ENCODE data around the gene PNPLA8. TPM values are rescaled to one million over a fixed set of nuclear protein-coding genes. Genes with fewer than 3 reads are reported as not detected.
A peak's percentile ranks its signal among the peaks of the same experiment; 100 is the strongest.

PNPLA8 gene
- total RNA-seq, 1 donor from 2014 or later: 23.1 TPM

DNA sequence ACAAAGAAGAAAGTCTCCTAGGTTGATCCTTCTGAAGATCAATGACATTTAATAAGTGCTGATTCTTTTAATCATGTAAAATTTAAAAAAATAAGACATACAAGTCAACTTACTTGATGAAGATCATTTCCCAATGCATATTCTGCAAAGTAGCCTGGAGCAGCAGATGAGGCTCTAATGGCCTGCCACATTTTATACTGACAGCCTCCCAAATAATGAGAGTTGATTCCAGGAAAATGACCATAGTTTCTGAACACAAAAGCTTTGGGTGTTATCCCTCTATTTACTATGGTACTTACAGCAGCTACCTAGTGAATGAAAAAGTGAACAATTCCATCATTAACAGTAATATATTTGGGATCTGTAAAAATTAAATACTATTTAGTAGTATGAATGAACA is 38.3 kb downstream of the PNPLA8 start:
- H3K9ac ChIP-seq (ENCODE audit: low read length): no peak overlapping the region
- no peaks in the 10 kb centered on the region for H3K27me3 Mint-ChIP-seq (ENCODE audit: low read depth, unreplicated experiment)
- H3K27ac ChIP-seq (ENCODE audit: low read depth, low read length): no peak overlapping the region
- no peak overlapping the region for H3K4me3 ChIP-seq (ENCODE audit: insufficient read depth, low read depth, low read length)
- no peaks in the 10 kb centered on the region for H3K9me3 ChIP-seq (ENCODE audit: insufficient read depth, low read depth, low read length)
- H3K4me2 ChIP-seq (ENCODE audit: low read length): no peak overlapping the region
- FAIRE-seq (no peak), DNase-seq (ENCODE audit: low read depth) (no peak)
- H3K27me3 ChIP-seq (ENCODE audit: insufficient read depth, low read length): no peaks in the 10 kb centered on the region
- H3K79me2 ChIP-seq (ENCODE audit: insufficient read depth, low read length): no peaks in the 10 kb centered on the region
- H3K36me3 Mint-ChIP-seq (ENCODE audit: low read depth, unreplicated experiment): peaks cover 4% of the 10 kb centered on the region
- no peaks in the 10 kb centered on the region for H4K20me1 ChIP-seq (ENCODE audit: insufficient read depth, low read length)
- H3K9me3 Mint-ChIP-seq (ENCODE audit: unreplicated experiment): no peaks in the 10 kb centered on the region
- no peaks in the 10 kb centered on the region for H3K36me3 ChIP-seq (ENCODE audit: insufficient read depth, low read length)
- H3K4me1 ChIP-seq (ENCODE audit: insufficient read depth, low read length): no peaks in the 10 kb centered on the region
- peaks cover 11% of the 10 kb centered on the region for H3K4me1 Mint-ChIP-seq (ENCODE audit: low read depth, unreplicated experiment)
- H3K27ac Mint-ChIP-seq (ENCODE audit: unreplicated experiment): no peak overlapping the region
- TF ChIP-seq, protein P1, sequence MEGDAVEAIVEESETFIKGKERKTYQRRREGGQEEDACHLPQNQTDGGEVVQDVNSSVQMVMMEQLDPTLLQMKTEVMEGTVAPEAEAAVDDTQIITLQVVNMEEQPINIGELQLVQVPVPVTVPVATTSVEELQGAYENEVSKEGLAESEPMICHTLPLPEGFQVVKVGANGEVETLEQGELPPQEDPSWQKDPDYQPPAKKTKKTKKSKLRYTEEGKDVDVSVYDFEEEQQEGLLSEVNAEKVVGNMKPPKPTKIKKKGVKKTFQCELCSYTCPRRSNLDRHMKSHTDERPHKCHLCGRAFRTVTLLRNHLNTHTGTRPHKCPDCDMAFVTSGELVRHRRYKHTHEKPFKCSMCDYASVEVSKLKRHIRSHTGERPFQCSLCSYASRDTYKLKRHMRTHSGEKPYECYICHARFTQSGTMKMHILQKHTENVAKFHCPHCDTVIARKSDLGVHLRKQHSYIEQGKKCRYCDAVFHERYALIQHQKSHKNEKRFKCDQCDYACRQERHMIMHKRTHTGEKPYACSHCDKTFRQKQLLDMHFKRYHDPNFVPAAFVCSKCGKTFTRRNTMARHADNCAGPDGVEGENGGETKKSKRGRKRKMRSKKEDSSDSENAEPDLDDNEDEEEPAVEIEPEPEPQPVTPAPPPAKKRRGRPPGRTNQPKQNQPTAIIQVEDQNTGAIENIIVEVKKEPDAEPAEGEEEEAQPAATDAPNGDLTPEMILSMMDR (IDR thresholded peaks at IDR 0.05; ENCODE audit: insufficient read depth, low read depth, low read length): no peak
- H2AFZ ChIP-seq (ENCODE audit: low read depth, low read length): no peak overlapping the region
- no peak overlapping the region for H3K4me3 Mint-ChIP-seq (ENCODE audit: unreplicated experiment)

DNA sequence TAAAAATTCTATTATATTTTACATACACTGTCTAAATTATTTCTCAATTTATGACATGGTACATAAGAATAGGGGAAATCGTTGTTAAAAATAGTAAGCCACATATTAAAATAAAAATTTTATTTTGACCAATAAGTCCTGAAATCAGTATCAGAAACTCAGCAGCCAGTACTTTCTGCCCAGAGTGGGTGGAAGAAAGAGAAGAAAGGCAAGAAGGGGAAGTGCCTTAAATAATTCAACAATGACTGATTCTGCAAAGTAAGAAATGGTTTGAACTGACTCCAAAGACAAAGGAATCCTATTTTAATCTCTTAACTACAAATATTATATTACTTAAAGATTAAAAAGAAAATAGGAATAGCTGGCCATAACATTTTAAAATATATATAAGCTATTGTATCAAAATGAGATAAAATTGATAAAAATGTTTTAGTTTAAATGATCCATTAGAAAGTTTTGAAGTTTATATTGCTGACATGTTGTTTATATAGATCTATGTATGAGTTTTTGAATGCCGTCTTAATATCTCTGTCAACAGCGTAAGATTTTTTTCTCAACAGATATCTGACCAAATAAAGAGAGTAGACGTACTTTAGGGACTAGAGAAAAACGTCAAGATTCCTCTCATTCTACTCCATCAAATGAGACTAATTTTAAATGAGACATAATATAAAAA is 39.5 kb downstream of the PNPLA8 start:
- Histone ChIP-seq H3K9me3 (ENCODE audit: insufficient read depth, low read depth, low read length) (no peaks in the 10 kb centered on the region), H3K9ac (ENCODE audit: low read length) (no peak overlapping the region), H3K27me3 (ENCODE audit: insufficient read depth, low read length) (no peaks in the 10 kb centered on the region), H3K4me2 (ENCODE audit: low read length) (no peak overlapping the region), H3K79me2 (ENCODE audit: insufficient read depth, low read length) (no peaks in the 10 kb centered on the region), H3K4me1 (ENCODE audit: insufficient read depth, low read length) (no peaks in the 10 kb centered on the region), H4K20me1 (ENCODE audit: insufficient read depth, low read length) (no peaks in the 10 kb centered on the region), H2AFZ (ENCODE audit: low read depth, low read length) (no peak overlapping the region), H3K36me3 (ENCODE audit: insufficient read depth, low read length) (no peaks in the 10 kb centered on the region), H3K4me3 (ENCODE audit: insufficient read depth, low read depth, low read length) (no peak overlapping the region), H3K27ac (ENCODE audit: low read depth, low read length) (no peak overlapping the region)
- no peaks in the 10 kb centered on the region for H3K27me3 Mint-ChIP-seq (ENCODE audit: low read depth, unreplicated experiment)
- FAIRE-seq: no peak
- TF ChIP-seq, protein P1 (IDR thresholded peaks at IDR 0.05; ENCODE audit: insufficient read depth, low read depth, low read length): no peak
- TF ChIP-seq EZH2 (IDR thresholded peaks at IDR 0.05; ENCODE audit: insufficient read depth, low read length): no peak
- peak; percentile 68 for DNase-seq (ENCODE audit: low read depth)
- peaks cover 8% of the 10 kb centered on the region for H3K36me3 Mint-ChIP-seq (ENCODE audit: low read depth, unreplicated experiment)
- H3K4me3 Mint-ChIP-seq (ENCODE audit: unreplicated experiment): no peak overlapping the region
- H3K4me1 Mint-ChIP-seq (ENCODE audit: low read depth, unreplicated experiment): peaks cover 11% of the 10 kb centered on the region
- H3K27ac Mint-ChIP-seq (ENCODE audit: unreplicated experiment): no peak overlapping the region
- H3K9me3 Mint-ChIP-seq (ENCODE audit: unreplicated experiment): no peaks in the 10 kb centered on the region

DNA sequence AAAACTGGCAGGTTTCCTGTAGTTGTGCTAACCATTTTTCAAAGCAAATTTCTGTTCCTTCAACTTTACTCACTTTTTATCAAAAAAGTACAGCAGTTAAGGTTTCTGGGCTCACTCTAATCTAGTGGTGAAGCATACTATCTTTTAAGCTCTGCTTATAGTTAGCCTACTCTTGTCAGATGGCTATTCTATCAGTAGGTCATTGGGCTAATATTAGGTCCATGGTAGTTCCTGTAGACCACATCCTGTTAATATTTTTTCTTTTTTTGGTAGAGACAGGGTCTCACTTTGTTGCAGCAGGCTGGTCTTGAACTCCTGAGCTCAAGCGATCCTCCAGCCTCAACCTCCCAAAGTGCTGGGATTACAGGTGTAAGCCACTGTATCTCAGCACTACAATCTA is 41.8 kb downstream of the PNPLA8 start:
- Histone ChIP-seq H3K4me1 (ENCODE audit: insufficient read depth, low read length) (no peaks in the 10 kb centered on the region), H3K9me3 (ENCODE audit: insufficient read depth, low read depth, low read length) (no peaks in the 10 kb centered on the region), H3K27me3 (ENCODE audit: insufficient read depth, low read length) (no peaks in the 10 kb centered on the region), H3K27ac (ENCODE audit: low read depth, low read length) (no peak overlapping the region), H3K4me2 (ENCODE audit: low read length) (no peak overlapping the region), H3K4me3 (ENCODE audit: insufficient read depth, low read depth, low read length) (no peak overlapping the region), H3K36me3 (ENCODE audit: insufficient read depth, low read length) (no peaks in the 10 kb centered on the region), H2AFZ (ENCODE audit: low read depth, low read length) (no peak overlapping the region), H3K79me2 (ENCODE audit: insufficient read depth, low read length) (no peaks in the 10 kb centered on the region), H3K9ac (ENCODE audit: low read length) (no peak overlapping the region), H4K20me1 (ENCODE audit: insufficient read depth, low read length) (no peaks in the 10 kb centered on the region)
- H3K27ac Mint-ChIP-seq (ENCODE audit: unreplicated experiment): no peak overlapping the region
- FAIRE-seq (no peak), DNase-seq (ENCODE audit: low read depth) (no peak)
- no peak for TF ChIP-seq EZH2 (IDR thresholded peaks at IDR 0.05; ENCODE audit: insufficient read depth, low read length)
- TF ChIP-seq, protein P1 (IDR thresholded peaks at IDR 0.05; ENCODE audit: insufficient read depth, low read depth, low read length): no peak
- no peaks in the 10 kb centered on the region for H3K9me3 Mint-ChIP-seq (ENCODE audit: unreplicated experiment)
- no peak overlapping the region for H3K4me3 Mint-ChIP-seq (ENCODE audit: unreplicated experiment)
- H3K36me3 Mint-ChIP-seq (ENCODE audit: low read depth, unreplicated experiment): peaks cover 6% of the 10 kb centered on the region
- H3K4me1 Mint-ChIP-seq (ENCODE audit: low read depth, unreplicated experiment): peaks cover 9% of the 10 kb centered on the region
- no peaks in the 10 kb centered on the region for H3K27me3 Mint-ChIP-seq (ENCODE audit: low read depth, unreplicated experiment)
